Gastrocnemius medialis (tissue), 4 donors: ENCODE results near the gene PRSS33. TPM values are rescaled to one million over a fixed set of nuclear protein-coding genes. Genes with fewer than 3 reads are reported as not detected.

Experiments used
- ATAC-seq, 2 donors: fragments of 150-250 bp; one replicate each; pipeline ENCODE4 v1.9.1; 2016
- DNase-seq, 2 donors: peaks; one replicate each; pipeline ENCODE4 v3.0.0-alpha.2; 2019
- H3K27ac ChIP-seq, 4 donors: fragments of 200-600 bp; sonication (generic); 1 replicate in 1 of 4; 2 replicates in 3 of 4; pipeline ENCODE4 v1.5.1; 2016 to 2018; ENCODE audit warnings: mild to moderate bottlenecking in 2 of 4, moderate library complexity in 1 of 4
- H3K27me3 ChIP-seq, 3 donors: fragments of 200-600 bp; sonication (generic) in 2 of 3; 1 replicate in 1 of 3; 2 replicates in 2 of 3; pipeline versions ENCODE4 v1.5.1 to v1.6.0; 2016 to 2019; ENCODE audit warnings: mild to moderate bottlenecking in 1 of 3, moderate library complexity in 1 of 3
- H3K36me3 ChIP-seq, 2 donors: fragments of 200-600 bp; sonication (generic) in 1 of 2; one replicate each; pipeline ENCODE4 v1.5.1; 2017 to 2018
- H3K4me1 ChIP-seq, 2 donors: fragments of 200-600 bp; sonication (generic) in 1 of 2; one replicate each; pipeline ENCODE4 v1.5.1; 2016 to 2017; ENCODE audit warnings: mild to moderate bottlenecking in 2 of 2
- H3K4me3 ChIP-seq, 4 donors: fragments of 200-600 bp; sonication (generic) in 3 of 4; 1 replicate in 1 of 4; 2 replicates in 3 of 4; pipeline ENCODE4 v1.5.1; 2016 to 2019; ENCODE audit warnings: mild to moderate bottlenecking in 2 of 4
- H3K9me3 ChIP-seq, 3 donors: fragments of 200-600 bp; sonication (generic) in 2 of 3; 1 replicate in 1 of 3; 2 replicates in 2 of 3; pipeline ENCODE4 v1.5.1; 2016 to 2019
- CTCF ChIP-seq, 5 experiments: fragments of 450-650 bp in 3 of 5; fragments of 200-600 bp in 2 of 5; sonication (generic) in 2 of 5; IDR thresholded peaks in 4 of 5; conservative IDR thresholded peaks in 1 of 5; 1 replicate in 4 of 5; 2 replicates in 1 of 5; pipeline ENCODE4 v1.5.1; 2016 to 2019; ENCODE audit warnings: antibody characterized with exemption in 5 of 5, mild to moderate bottlenecking in 3 of 5, moderate library complexity in 3 of 5
- POLR2A ChIP-seq, 2 donors: fragments of 450-650 bp; IDR thresholded peaks; one replicate each; pipeline ENCODE4 v1.6.1; 2017; ENCODE audit warnings: antibody characterized with exemption in 2 of 2, mild to moderate bottlenecking in 2 of 2, moderate library complexity in 2 of 2
- in situ Hi-C, 4 donors: fragments of 200-750 bp; cut with MboI; loops; one replicate each; pipeline versions ENCODE4 v1.15.0 to v1.8.0; 2017; ENCODE audit warnings: low sequenced_read_pairs in 4 of 4
- intact Hi-C: fragments of 100-400 bp; cut with DNase I; formaldehyde crosslinking; loops from one replicate; pipeline ENCODE4 v1.15.1; 2023; ENCODE audit warnings: low total_unique reads
- total RNA-seq, 4 donors: library from RNA; depleted of rRNA; stranded (reverse); fragments of >200 nt; gene quantifications; one replicate each; pipeline versions ENCODE4 v1.1.0 to v1.2.3, GENCODE V29; 2016

The PRSS33 gene
- total RNA-seq, 4 donors from 2014 or later, result not detected

- Histone ChIP-seq H3K4me3 (no peak overlapping the region), H3K36me3 (peaks cover 15 to 90% of the 10 kb centered on the region in 2 donors), H3K4me1 (peaks cover 12 to 19% of the 10 kb centered on the region in 2 donors), H3K27me3 (no peaks in the 10 kb centered on the region), H3K27ac (peak overlapping the region; percentile 24 to 62 (median 50)), H3K9me3 (no peaks in the 10 kb centered on the region)
- in situ Hi-C loops (no loop called here), intact Hi-C loops (no loop called here)
- TF ChIP-seq POLR2A (IDR thresholded peaks at IDR 0.05) (no peak), CTCF (IDR thresholded peaks at IDR 0.05 in 4 of 5, conservative IDR thresholded peaks at IDR 0.05 in 1 of 5) (no peak)
- ATAC-seq (no peak), DNase-seq (no peak)
These were observed 18.2 kb downstream of the PRSS33 start for GRCh38 chr16:2769100-2769529.

GRCh38 chr16:2768403-2769089 lies 18.8 kb downstream of the PRSS33 start:
- TF ChIP-seq CTCF (IDR thresholded peaks at IDR 0.05 in 4 of 5, conservative IDR thresholded peaks at IDR 0.05 in 1 of 5) (no peak), POLR2A (IDR thresholded peaks at IDR 0.05) (no peak)
- H3K27me3 ChIP-seq, result no peaks in the 10 kb centered on the region
- peaks cover 12 to 19% of the 10 kb centered on the region in 2 donors for H3K4me1 ChIP-seq
- H3K27ac ChIP-seq, result peak overlapping the region; percentile 24 to 62 (median 50)
- in situ Hi-C loops (no loop called here), intact Hi-C loops (no loop called here)
- ATAC-seq (no peak), DNase-seq (no peak)
- H3K4me3 ChIP-seq, result no peak overlapping the region
- no peaks in the 10 kb centered on the region for H3K9me3 ChIP-seq
- H3K36me3 ChIP-seq, result peaks cover 15 to 90% of the 10 kb centered on the region in 2 donors

GRCh38 chr16:2767891-2768290 lies 19.5 kb downstream of the PRSS33 start:
- Histone ChIP-seq H3K4me1 (peaks cover 12 to 19% of the 10 kb centered on the region in 2 donors), H3K4me3 (no peak overlapping the region), H3K27me3 (no peaks in the 10 kb centered on the region), H3K36me3 (peaks cover 18 to 94% of the 10 kb centered on the region in 2 donors), H3K9me3 (no peaks in the 10 kb centered on the region), H3K27ac (peak overlapping the region; percentile 24 to 62 (median 50))
- DNase-seq (no peak), ATAC-seq (no peak)
- in situ Hi-C loops, result no loop called here
- intact Hi-C loops, result no loop called here
- TF ChIP-seq POLR2A (IDR thresholded peaks at IDR 0.05) (no peak), CTCF (IDR thresholded peaks at IDR 0.05 in 4 of 5, conservative IDR thresholded peaks at IDR 0.05 in 1 of 5) (no peak)

- Histone ChIP-seq H3K36me3 (peaks cover 19 to 100% of the 10 kb centered on the region in 2 donors), H3K4me1 (peaks cover 12 to 19% of the 10 kb centered on the region in 2 donors), H3K27ac (peak overlapping the region in 3 of 4 donors; percentile 47 to 62 (median 53)), H3K4me3 (no peak overlapping the region), H3K27me3 (no peaks in the 10 kb centered on the region), H3K9me3 (no peaks in the 10 kb centered on the region)
- in situ Hi-C loops, result no loop called here
- peak in 1 of 2 donors; percentile 47 for ATAC-seq
- no peak for TF ChIP-seq POLR2A (IDR thresholded peaks at IDR 0.05)
- TF ChIP-seq CTCF (IDR thresholded peaks at IDR 0.05 in 4 of 5, conservative IDR thresholded peaks at IDR 0.05 in 1 of 5), result no peak
- peak in 1 of 2 donors; percentile 48 for DNase-seq
- intact Hi-C loops, result no loop called here
These were observed 20.1 kb downstream of the PRSS33 start for GRCh38 chr16:2767140-2767731.
